CD4-positive, alpha-beta T cell (primary cell): ENCODE data around the gene ARAP2. TPM values are rescaled to one million over a fixed set of nuclear protein-coding genes. Genes with fewer than 3 reads are reported as not detected.

Source experiments
- ATAC-seq: fragments of 200-7000 bp; cut with Tn5 transposase; one replicate; pipeline ENCODE4 v1.10.0; 2022; ENCODE audit warnings: mild to moderate bottlenecking; ENCODE audit not compliant: poor library complexity
- CTCF ChIA-PET: fragments of 350-600 bp; sonication (Branson Sonifier 250); formaldehyde crosslinking; loops from one replicate; lab custom pipeline; 2021; ENCODE audit warnings: antibody characterized with exemption, inconsistent platforms; lab: Charles Lee
- POLR2A ChIA-PET: fragments of 350-600 bp; sonication (Branson Sonifier 250); formaldehyde crosslinking; loops from one replicate; lab custom pipeline; 2021; ENCODE audit warnings: antibody characterized with exemption, inconsistent platforms; lab: Charles Lee
- DNase-seq, 14 experiments: peaks; one replicate each; pipeline ENCODE4 v3.0.0-alpha.2; 2013 to 2020; ENCODE audit warnings: mixed read lengths in 2 of 14
- H3K27ac ChIP-seq, 2 donors: one replicate each; pipeline versions ENCODE4 v1.5.1 to v1.7.0; 2013; ENCODE audit warnings: low read length in 2 of 2, low read depth in 1 of 2, mild to moderate bottlenecking in 1 of 2
- H3K27me3 ChIP-seq, 2 experiments: 1 replicate in 1 of 2; 2 replicates in 1 of 2; pipeline versions ENCODE4 v1.6.1 to v1.7.0; 2013; ENCODE audit warnings: low read length in 2 of 2, control low read depth in 1 of 2, mild to moderate bottlenecking in 1 of 2, moderate library complexity in 1 of 2; ENCODE audit not compliant: insufficient read depth in 2 of 2, control insufficient read depth in 1 of 2
- H3K36me3 ChIP-seq: one replicate; pipeline ENCODE4 v1.6.1; 2013; ENCODE audit warnings: low read length, control low read depth; ENCODE audit not compliant: insufficient read depth
- H3K4me1 ChIP-seq: one replicate; pipeline ENCODE4 v1.6.1; 2013; ENCODE audit warnings: low read length, control low read depth; ENCODE audit not compliant: insufficient read depth
- H3K4me3 ChIP-seq: one replicate; pipeline ENCODE4 v1.5.1; 2013; ENCODE audit warnings: mild to moderate bottlenecking, low read length, moderate library complexity
- H3K9me3 ChIP-seq, 2 experiments: 1 replicate in 1 of 2; 2 replicates in 1 of 2; pipeline versions ENCODE4 v1.6.1 to v1.7.0; 2013; ENCODE audit warnings: low read length in 2 of 2, mild to moderate bottlenecking in 2 of 2, control low read depth in 1 of 2, moderate library complexity in 1 of 2; ENCODE audit not compliant: control insufficient read depth in 1 of 2, insufficient read depth in 1 of 2
- H3K27ac Mint-ChIP-seq: one replicate; pipeline ENCODE4 v1.8.0; 2020; ENCODE audit warnings: mixed read lengths
- H3K27me3 Mint-ChIP-seq: one replicate; pipeline ENCODE4 v1.8.0; 2021; ENCODE audit warnings: mixed read lengths
- H3K36me3 Mint-ChIP-seq: one replicate; pipeline ENCODE4 v1.8.0; 2021; ENCODE audit warnings: low read depth, mixed read lengths
- H3K4me1 Mint-ChIP-seq: one replicate; pipeline ENCODE4 v1.8.0; 2021; ENCODE audit warnings: low read depth, mixed read lengths
- H3K4me3 Mint-ChIP-seq: one replicate; pipeline ENCODE4 v1.8.0; 2020; ENCODE audit warnings: mild to moderate bottlenecking, mixed read lengths
- H3K9me3 Mint-ChIP-seq: one replicate; pipeline ENCODE4 v1.8.0; 2020; ENCODE audit warnings: mixed read lengths
- intact Hi-C, 2 experiments: fragments of 100-400 bp; cut with DNase I in 1 of 2; cut with micrococcal nuclease in 1 of 2; formaldehyde crosslinking; loops; one replicate each; pipeline versions ENCODE4 v1.15.1 to v1.9.0; 2023 to 2025; cut with DNase I, micrococcal nuclease
- total RNA-seq, 174 experiments: library from RNA in 2 of 174; stranded (reverse) in 2 of 174; gene quantifications; one replicate each; pipeline ENCODE4 v1.2.3 and lab custom pipeline; 2021 to 2026
- TF ChIP-seq, protein P1 (sequence below): fragments of 200-600 bp; IDR thresholded peaks from one replicate; pipeline ENCODE4 v1.8.0; 2022; ENCODE audit warnings: antibody characterized with exemption, mild to moderate bottlenecking

ARAP2 gene
- total RNA-seq, 2 experiments from 2014 or later: 54.3 to 63.4 TPM

DNA sequence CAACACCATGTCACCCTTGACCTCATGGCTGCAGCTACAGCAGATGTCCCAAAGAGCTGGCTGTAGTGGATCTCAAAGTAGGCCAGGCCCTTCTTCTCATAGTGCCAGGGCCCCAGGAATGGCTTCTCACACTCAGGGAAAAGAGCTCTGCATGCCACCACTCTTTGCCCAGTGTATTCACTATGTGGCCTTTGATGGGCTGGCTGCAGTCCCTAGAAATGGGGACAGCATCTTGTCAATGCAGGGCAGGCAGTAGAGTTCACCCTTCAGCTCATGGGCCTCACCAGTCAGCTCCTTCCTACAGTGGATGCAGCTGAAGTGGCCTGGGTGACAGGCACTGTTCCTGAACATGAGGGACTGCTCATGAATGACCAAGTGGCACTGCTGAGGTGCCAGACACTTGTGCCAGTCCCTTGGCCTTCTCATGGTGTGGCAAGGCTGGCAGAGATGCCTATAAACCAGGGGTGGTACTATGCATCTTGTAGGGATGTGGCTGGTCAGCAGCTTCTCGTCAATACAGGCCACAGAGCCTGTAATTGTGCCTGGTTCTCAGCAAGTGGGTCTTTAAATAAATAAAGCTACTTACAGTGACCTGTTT is 178.9 kb downstream of the ARAP2 start:
- peaks cover 54% of the 10 kb centered on the region for H3K36me3 Mint-ChIP-seq
- peaks cover 32% of the 10 kb centered on the region for H3K36me3 ChIP-seq
- ATAC-seq (no peak), DNase-seq (no peak)
- no peaks in the 10 kb centered on the region for H3K4me1 ChIP-seq
- H3K4me1 Mint-ChIP-seq: no peaks in the 10 kb centered on the region
- TF ChIP-seq, protein P1, sequence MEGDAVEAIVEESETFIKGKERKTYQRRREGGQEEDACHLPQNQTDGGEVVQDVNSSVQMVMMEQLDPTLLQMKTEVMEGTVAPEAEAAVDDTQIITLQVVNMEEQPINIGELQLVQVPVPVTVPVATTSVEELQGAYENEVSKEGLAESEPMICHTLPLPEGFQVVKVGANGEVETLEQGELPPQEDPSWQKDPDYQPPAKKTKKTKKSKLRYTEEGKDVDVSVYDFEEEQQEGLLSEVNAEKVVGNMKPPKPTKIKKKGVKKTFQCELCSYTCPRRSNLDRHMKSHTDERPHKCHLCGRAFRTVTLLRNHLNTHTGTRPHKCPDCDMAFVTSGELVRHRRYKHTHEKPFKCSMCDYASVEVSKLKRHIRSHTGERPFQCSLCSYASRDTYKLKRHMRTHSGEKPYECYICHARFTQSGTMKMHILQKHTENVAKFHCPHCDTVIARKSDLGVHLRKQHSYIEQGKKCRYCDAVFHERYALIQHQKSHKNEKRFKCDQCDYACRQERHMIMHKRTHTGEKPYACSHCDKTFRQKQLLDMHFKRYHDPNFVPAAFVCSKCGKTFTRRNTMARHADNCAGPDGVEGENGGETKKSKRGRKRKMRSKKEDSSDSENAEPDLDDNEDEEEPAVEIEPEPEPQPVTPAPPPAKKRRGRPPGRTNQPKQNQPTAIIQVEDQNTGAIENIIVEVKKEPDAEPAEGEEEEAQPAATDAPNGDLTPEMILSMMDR: no peak
- intact Hi-C loops: no loop called here
- CTCF ChIA-PET: no interaction called here
- H3K9me3 ChIP-seq: no peaks in the 10 kb centered on the region
- peaks cover 1% of the 10 kb centered on the region for H3K9me3 Mint-ChIP-seq
- no peaks in the 10 kb centered on the region for H3K27me3 ChIP-seq
- H3K4me3 Mint-ChIP-seq: no peak overlapping the region
- no peak overlapping the region for H3K27ac ChIP-seq
- no peaks in the 10 kb centered on the region for H3K27me3 Mint-ChIP-seq
- POLR2A ChIA-PET: no interaction called here
- H3K4me3 ChIP-seq: no peak overlapping the region
- no peak overlapping the region for H3K27ac Mint-ChIP-seq

DNA sequence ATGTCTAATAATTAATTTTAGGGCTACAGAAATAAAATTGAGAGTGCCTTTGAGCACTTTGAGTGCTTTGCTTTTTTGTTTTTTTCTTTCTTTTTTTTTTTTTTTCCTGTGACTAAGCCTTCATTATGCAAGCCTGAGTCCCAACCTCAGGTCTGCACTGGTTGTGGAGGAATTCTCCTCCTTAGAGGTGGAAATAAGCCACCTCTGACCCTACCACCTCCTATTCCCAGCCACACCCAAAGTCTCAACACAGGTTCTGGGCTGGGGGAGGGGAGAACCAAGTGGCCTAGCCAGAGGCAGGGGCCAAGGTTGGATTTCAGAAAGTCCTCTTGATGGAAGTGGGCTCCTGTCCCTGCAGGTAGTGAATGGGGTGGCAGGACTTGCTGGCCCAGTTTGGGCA is 180.2 kb downstream of the ARAP2 start:
- Histone ChIP-seq H3K4me1 (no peaks in the 10 kb centered on the region), H3K27ac (no peak overlapping the region), H3K27me3 (no peaks in the 10 kb centered on the region), H3K36me3 (peaks cover 23% of the 10 kb centered on the region), H3K9me3 (no peaks in the 10 kb centered on the region), H3K4me3 (no peak overlapping the region)
- H3K36me3 Mint-ChIP-seq: peaks cover 43% of the 10 kb centered on the region
- POLR2A ChIA-PET: no interaction called here
- no peak overlapping the region for H3K27ac Mint-ChIP-seq
- no peak overlapping the region for H3K4me3 Mint-ChIP-seq
- no peaks in the 10 kb centered on the region for H3K4me1 Mint-ChIP-seq
- intact Hi-C loops: no loop called here
- CTCF ChIA-PET: no interaction called here
- H3K27me3 Mint-ChIP-seq: no peaks in the 10 kb centered on the region
- no peak for DNase-seq
- TF ChIP-seq, protein P1: no peak
- H3K9me3 Mint-ChIP-seq: peaks cover 1% of the 10 kb centered on the region
- ATAC-seq: no peak

DNA sequence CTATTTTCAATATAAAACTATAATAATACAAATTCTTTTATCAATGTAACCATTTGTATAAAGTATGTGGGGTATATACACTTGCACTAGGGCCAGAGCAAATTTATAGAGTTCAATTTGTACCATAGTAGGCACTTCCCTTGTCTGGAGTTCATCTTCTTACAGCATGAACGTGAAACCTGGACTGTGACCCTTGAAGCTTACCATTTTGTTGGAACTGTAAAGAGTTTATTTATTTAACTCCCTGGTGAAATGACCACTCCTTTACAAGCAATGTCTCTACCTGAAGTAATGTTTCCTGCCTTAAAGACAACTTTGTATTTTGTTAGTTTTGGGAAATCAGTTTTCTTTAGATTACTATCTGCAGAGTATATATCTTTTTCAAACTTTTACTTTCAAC is 188.2 kb downstream of the ARAP2 start:
- Mint-ChIP-seq H3K27me3 (no peaks in the 10 kb centered on the region), H3K9me3 (no peaks in the 10 kb centered on the region), H3K4me3 (no peak overlapping the region), H3K36me3 (no peaks in the 10 kb centered on the region), H3K27ac (no peak overlapping the region), H3K4me1 (no peaks in the 10 kb centered on the region)
- no peaks in the 10 kb centered on the region for H3K27me3 ChIP-seq
- CTCF ChIA-PET: no interaction called here
- no peaks in the 10 kb centered on the region for H3K9me3 ChIP-seq
- no peak for DNase-seq
- no peak overlapping the region for H3K4me3 ChIP-seq
- intact Hi-C loops: no loop called here
- ATAC-seq: no peak
- H3K36me3 ChIP-seq: no peaks in the 10 kb centered on the region
- TF ChIP-seq, protein P1: no peak
- POLR2A ChIA-PET: no interaction called here
- H3K4me1 ChIP-seq: no peaks in the 10 kb centered on the region
- H3K27ac ChIP-seq: no peak overlapping the region
